ENCODE data around the gene STX8.

- no peak for TF ChIP-seq CTCF (IDR thresholded peaks at IDR 0.05; ENCODE audit: low read depth, low read length)
- no peak for TF ChIP-seq EZH2phosphoT487 (IDR thresholded peaks at IDR 0.05; ENCODE audit: low read depth)
Observed at GRCh38 chr17:9343516-9343915, 232.1 kb downstream of the STX8 start.
